ENCODE data around the gene PROM1. TPM values are rescaled to one million over a fixed set of nuclear protein-coding genes. Genes with fewer than 3 reads are reported as not detected.

The PROM1 gene
- total and polyA plus RNA-seq, 2 of the 4 experiments (the other 2 are of a cell fraction) = not detected

- H3K4me1 ChIP-seq (ENCODE audit: control insufficient read depth, insufficient read depth, low read length) = no peaks in the 10 kb centered on the region
- dilution Hi-C loops (cut with HindIII; ENCODE audit: low sequenced_read_pairs, unreplicated experiment) = no loop called here
- 71% methylated on average over 1 of the region's 5 CpGs; no CpG with 5 or more reads in 1 of the 2 experiments for WGBS, 2 experiments (ENCODE audit: extremely low coverage in 2 of 2, insufficient read length in 1 of 2)
These were observed 27.7 kb upstream of the PROM1 start for GRCh38 chr4:16111533-16111932.

More at GRCh38 chr4:16111533-16111932, 27.7 kb upstream of the PROM1 start:
- Histone ChIP-seq H3K9ac (ENCODE audit: low read depth, low read length) (no peak overlapping the region), H3K56ac (ENCODE audit: extremely low read depth, insufficient read depth, low read length) (no peak overlapping the region), H4K20me1 (ENCODE audit: insufficient read depth, low read length) (no peaks in the 10 kb centered on the region), H2AK5ac (ENCODE audit: low read depth, low read length) (no peak overlapping the region), H3K9me1 (ENCODE audit: insufficient read depth, low read length) (0 out of 2 replicates have a peak, but pooled peaks cover under 1% of the 10 kb centered on the region), H3K27me3 (ENCODE audit: control insufficient read depth, insufficient read depth, low read length) (peaks cover 4% of the 10 kb centered on the region), H3K4me3 (ENCODE audit: insufficient read depth, low read depth, low read length) (no peak overlapping the region), H3K18ac (ENCODE audit: low read depth, low read length) (no peak overlapping the region), H2AK9ac (replicated peaks; ENCODE audit: low read depth, low read length, poor library complexity) (no peak overlapping the region), H2AFZ (replicated peaks; ENCODE audit: low read length, poor library complexity) (no peak overlapping the region), H4K5ac (ENCODE audit: low read depth, low read length) (no peak overlapping the region), H3K36me3 (ENCODE audit: control insufficient read depth, insufficient read depth, low read length) (no peaks in the 10 kb centered on the region), H3K9me3 (ENCODE audit: control insufficient read depth, insufficient read depth, low read length) (no peaks in the 10 kb centered on the region), H3K4ac (ENCODE audit: low read depth, low read length) (no peak overlapping the region), H2BK5ac (ENCODE audit: low read depth, low read length, poor library complexity, severe bottlenecking) (no peak overlapping the region), H2BK120ac (ENCODE audit: low read depth, low read length) (no peak overlapping the region), H3K23ac (ENCODE audit: low read depth, low read length) (no peak overlapping the region), H3K79me1 (ENCODE audit: low read depth in 1 of 2, low read length in 2 of 2) (no peaks in the 10 kb centered on the region), H3K4me2 (ENCODE audit: low read depth, low read length) (no peak overlapping the region), H2BK20ac (ENCODE audit: low read depth, low read length) (no peak overlapping the region), H4K91ac (ENCODE audit: insufficient read depth, low read depth, low read length) (no peak overlapping the region), H3K27ac (ENCODE audit: insufficient read depth, low read length) (no peak overlapping the region), H4K8ac (ENCODE audit: low read depth in 2 of 2, low read length in 2 of 2) (no peak overlapping the region), H3K14ac (replicated peaks; ENCODE audit: low read depth, low read length) (no peak overlapping the region), H2BK15ac (ENCODE audit: low read depth, low read length) (no peak overlapping the region)
- in situ Hi-C loops (cut with MboI; ENCODE audit: low sequenced_read_pairs) = no loop called here
- TF ChIP-seq MAFK (IDR thresholded peaks at IDR 0.05; ENCODE audit: low read depth, low read length) (no peak), RCOR1 (IDR thresholded peaks at IDR 0.05; ENCODE audit: insufficient replicate concordance, low read length) (no peak), SMC3 (IDR thresholded peaks at IDR 0.05; ENCODE audit: low read depth, low read length) (no peak), MXI1 (IDR thresholded peaks at IDR 0.05; ENCODE audit: borderline replicate concordance, low read depth, low read length) (no peak)
- CTCF ChIA-PET = no interaction called here
- POLR2A ChIA-PET (ENCODE audit: unreplicated experiment) = no interaction called here
- DNase-seq (no peak), ATAC-seq (ENCODE audit: low read depth) (no peak)
- intact Hi-C loops (cut with micrococcal nuclease) = no loop called here
- BruUV-seq (replicated peaks) = no TSS peak
